ENCODE data around the gene PAPLN.

- TF ChIP-seq ZNF70 (CRISPR knock-in tag; IDR thresholded peaks at IDR 0.05) (no peak), ZC3H10 (CRISPR knock-in tag; IDR thresholded peaks at IDR 0.05) (no peak), ARNTL (CRISPR knock-in tag; IDR thresholded peaks at IDR 0.05; ENCODE audit: borderline replicate concordance, low read depth) (no peak), RARB (CRISPR knock-in tag; IDR thresholded peaks at IDR 0.05) (no peak), PATZ1 (CRISPR knock-in tag; IDR thresholded peaks at IDR 0.05; ENCODE audit: borderline replicate concordance) (no peak)
These were observed 21.3 kb upstream of the PAPLN start for GRCh38 chr14:73216030-73216429.

All from SK-N-SH treated with all-trans-retinoic acid at 6 μM for 48 hours (cell line).